GM21423 (cell line): ENCODE results near the gene ETHE1.
"Not testable (repeated sequence)": the region's sequence is repeated elsewhere in the genome, so short reads cannot be mapped to it uniquely, and the experiment has no call there.

Experiments used
- ATAC-seq: cut with Tn5 transposase; IDR thresholded peaks from one replicate; pipeline ENCODE4 v1.9.1; 2021; ENCODE audit warnings: mild to moderate bottlenecking, moderate library complexity; ENCODE audit not compliant: unreplicated experiment

ETHE1 gene

DNA sequence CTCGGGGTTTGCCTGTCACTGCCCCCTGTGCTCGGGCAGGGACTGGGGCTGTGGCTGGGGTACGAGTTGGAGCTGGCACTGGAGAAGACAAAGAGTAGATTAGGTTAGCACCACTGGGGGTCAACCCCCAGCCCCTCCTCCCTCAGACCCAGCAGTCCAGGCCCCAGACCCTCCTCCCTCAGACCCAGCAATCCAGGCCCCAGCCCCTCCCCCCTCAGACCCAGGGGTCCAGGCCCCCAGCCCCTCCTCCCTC is 25.1 kb upstream of the ETHE1 start:
- no peak for ATAC-seq

DNA sequence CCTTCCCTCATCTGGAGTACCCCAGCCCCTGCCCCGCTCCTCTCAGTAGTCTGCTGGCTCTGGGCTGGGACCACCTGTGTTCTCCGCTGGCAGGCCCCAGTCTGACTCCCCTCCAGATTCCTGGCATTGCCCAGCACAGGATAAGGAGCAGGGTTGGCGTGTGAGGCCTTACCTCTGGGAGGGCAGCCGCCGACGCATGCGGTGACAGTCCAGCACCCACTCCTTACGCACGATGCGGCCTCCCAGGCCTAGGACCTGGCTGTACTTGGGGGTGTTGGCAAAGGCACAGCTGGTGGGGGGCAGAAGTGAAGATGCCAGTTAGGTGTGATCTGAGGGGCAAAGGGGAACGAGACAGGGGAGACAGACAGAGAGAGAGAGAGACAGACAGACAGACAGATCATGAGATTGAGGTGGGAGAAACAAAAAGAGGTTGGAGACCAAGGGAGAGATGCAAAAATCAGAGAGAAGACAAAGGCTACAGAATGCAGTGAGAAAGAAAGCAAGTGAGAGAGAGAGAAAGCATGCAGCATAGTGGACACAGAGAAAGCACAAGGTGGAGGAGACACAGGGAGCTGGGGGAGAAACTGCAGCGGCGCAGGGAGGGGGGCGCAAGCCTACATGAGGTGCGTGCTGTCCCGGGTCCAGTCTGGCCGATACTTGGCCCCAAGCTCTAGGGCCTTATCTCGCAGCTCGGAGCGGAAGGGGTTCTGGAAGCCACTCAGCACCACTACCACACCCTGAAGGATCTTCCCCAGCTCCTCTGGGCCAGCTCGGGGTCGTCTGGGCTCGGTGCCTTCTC is 24.6 kb upstream of the ETHE1 start:
- ATAC-seq: no peak

DNA sequence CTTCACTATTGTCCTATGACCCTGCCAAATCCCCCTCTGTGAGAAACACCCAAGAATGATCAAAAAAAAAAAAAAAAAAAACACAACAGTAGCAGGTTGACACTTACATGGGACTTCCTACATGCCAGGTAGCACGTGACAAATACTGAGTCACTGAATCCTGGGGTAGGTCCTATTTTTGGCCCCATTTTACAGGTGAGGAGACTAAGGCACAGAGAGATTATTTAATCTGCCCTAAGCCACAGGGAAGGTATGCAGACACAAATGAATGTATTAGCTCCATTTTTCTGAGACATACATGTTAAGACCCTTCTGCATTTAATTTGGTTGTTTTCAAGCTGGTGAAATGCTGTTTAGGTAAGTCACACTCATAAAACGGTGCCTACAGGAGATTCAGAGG is 21.7 kb upstream of the ETHE1 start:
- ATAC-seq: no peak

DNA sequence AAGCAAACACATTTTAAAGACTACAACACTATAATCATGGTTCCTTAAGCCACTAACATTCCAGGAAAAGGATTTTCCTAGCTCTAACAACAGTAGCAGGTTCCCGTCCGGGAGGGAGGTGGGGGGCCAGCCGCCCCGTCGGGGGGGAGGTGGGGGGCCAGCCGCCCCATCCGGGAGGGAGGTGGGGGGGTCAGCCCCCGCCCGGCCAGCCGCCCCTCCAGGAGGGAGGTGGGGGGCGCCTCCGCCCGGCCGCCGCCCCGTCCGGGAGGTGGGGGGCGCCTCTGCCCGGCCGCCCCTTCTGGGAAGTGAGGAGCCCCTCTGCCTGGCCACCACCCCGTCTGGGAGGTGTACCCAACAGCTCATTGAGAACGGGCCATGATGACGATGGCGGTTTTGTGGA is 20.9 kb upstream of the ETHE1 start:
- ATAC-seq: not testable (repeated sequence)

DNA sequence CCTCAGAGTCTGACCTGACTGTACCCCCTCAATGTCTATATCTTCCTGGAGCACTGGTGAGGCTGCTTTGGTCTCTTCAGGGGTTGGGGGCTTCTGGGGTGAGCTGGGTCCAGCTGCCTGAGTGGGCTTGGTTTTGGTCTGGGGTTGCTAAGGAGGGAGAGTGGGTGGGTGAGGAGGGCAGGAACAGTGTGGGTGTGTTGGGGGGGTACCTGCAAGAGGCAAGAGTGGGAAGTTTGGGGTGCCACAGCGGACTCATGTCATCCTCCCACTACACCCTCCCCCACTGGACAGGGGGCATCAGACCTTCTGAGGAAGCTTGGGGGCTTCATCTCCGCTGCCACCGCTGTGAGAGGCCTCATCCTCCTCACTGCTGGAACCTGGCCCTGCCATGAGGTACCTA is 19.6 kb upstream of the ETHE1 start:
- ATAC-seq: no peak

DNA sequence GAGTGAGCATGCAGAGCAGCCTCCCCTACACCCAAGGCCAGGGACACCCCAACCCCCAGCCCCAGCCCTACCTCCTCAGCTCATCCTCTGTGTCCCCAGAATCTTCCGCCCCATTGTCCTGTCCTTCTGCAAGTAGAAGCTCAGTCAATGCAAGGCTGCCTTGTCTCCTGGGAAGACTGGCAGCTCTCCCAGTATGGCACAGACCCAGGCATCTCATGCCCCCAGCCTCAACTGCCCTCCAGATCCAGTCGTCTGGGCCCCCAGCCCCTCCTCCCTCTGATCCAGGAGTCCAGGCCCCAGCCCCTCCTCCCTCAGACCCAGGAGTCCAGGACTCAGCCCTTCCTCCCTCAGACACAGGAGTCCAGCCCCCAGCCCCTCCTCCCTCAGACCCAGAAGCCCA is 19.0 kb upstream of the ETHE1 start:
- ATAC-seq: no peak

DNA sequence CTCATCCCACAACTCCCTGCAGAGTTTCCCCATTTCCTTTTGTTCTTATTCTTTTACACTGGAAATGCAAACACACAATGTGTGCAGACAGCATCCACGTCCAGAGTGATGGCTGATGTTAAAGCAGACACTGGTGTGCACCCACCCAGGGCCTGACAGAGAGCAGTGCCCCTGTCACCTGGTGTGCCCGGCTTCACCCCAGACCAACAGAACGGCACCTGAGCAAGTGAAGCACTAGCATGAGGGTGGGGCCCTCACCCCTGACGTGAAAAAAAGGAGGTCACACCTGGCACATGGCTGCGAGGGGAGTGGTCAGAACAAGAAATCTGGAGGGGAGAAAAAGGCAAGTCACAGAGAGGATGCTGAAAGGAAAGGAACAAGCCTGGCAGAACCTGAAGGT is 18.3 kb upstream of the ETHE1 start:
- ATAC-seq: no peak

DNA sequence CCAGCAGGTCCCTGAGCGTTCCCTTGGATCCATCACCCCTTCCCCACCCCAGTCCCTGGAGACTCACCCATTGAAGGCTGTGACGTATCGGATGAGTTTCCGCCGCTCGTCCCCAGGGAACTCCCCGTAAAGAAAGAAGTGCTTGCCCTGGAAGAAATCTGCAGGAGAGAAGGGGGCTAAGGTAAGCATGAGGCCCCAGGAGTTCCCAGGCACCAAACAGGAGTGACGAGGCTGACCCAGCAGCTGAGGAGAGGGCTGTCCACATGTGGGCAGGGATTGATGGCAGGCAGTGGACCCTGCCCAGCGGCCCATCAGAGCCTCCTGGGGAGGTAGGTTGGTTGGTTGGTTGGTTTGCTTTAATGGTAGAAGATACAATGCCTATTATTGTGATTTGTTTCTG is 17.1 kb upstream of the ETHE1 start:
- no peak for ATAC-seq

DNA sequence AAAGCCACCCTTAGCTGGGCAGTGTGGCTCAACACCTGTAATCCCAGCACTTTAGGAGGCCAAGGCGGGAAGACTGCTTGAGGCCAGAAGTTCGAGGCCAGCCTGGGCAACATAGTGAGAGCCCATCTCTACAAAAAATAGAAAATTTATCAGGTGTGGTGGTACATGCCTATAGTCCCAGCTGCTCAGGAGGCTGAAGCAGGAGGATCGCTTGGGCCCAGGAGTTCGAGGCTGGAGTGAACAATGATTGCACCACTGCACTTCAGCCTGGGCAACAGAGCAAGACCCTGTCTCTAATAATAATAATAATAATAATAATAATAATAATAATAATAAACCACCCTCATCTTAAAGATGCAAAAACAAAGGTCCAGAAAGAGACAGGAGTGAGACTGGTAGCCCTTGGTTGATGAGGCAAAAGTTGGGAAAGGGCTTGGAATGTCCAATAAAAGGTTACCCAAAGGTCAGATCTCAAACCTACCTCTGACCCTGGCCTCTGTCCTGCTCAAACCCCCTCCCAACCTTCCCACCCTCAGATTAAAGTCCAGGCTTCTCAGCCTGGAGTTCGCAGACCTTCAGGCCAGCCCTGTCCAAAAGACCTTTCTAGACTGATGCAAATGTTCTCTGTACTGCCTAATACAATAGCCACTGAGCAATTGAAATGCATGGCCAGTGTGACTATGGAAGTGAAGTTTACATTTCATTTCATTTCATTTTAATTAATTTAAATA is 15.1 kb upstream of the ETHE1 start:
- no peak for ATAC-seq

DNA sequence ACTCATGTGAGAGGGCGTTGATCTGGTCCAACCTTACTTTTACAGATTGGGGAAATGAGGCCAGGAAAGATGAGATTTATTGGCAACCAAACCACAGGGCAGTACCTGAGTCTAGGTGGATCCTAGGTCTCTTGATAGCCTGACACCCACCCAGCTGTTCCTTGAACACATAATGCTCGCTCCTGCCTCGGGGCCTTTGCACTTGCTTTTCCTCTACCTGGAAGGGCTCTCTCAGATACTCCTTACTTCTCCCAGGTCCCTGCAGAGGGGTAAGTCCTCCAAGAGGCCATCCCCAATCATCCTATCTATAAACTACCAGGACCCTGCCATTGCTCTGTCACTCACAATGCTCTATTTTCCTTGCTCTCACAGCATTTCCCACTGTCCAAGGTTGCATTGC is 13.4 kb upstream of the ETHE1 start:
- no peak for ATAC-seq

DNA sequence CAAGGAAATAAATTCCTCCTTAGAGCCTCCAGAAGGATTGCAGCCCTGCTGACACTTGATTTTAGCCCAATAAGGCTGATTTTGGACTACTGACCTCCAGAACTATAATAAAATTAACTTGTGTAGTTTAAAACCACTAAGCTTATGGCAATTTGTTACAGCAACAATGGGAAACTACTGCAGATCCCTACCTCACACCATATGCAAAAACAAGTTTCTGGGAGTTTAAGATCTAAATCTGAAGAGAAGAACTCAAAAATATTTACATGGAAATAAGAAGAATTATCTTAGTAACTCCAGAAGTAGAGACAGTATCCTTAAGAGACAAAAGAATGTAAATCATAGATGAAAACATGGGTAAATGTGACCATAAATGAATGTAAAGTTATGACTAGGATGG is 11.9 kb upstream of the ETHE1 start:
- ATAC-seq: no peak

DNA sequence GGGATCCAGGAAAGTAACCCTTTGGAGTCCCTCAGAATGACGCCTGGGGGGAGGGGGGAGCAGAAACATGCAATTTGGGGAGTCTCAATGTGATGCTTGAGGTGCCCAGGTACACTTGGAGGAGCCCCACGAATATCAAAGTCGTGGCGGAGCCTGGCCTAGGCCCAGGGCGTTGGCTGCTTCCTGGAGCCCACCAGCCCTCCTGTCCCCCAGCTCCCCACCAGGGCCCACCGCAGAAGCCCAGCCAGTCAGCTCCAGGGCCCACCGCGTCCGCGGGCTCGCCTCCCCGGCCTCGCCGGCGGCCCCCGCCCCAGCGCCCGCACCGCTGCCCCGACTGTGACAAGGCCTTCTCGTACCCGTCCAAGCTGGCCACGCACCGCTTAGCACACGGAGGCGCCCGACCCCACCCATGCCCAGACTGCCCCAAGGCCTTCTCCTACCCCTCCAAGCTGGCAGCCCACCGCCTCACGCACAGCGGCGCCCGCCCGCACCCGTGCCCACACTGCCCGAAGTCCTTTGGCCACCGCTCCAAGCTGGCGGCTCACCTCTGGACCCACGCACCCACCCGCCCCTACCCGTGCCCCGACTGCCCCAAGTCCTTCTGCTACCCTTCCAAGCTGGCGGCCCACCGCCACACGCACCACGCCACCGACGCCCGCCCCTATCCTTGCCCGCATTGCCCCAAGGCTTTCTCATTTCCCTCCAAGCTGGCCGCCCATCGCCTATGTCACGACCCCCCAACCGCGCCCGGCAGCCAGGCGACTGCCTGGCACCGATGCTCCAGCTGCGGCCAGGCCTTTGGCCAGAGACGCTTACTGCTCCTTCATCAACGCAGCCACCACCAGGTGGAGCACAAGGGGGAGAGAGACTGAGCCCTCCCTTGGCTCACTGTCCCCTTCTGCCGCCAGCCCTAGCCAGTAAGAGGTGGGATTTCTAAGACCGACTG is 8.1 kb upstream of the ETHE1 start:
- no peak for ATAC-seq

DNA sequence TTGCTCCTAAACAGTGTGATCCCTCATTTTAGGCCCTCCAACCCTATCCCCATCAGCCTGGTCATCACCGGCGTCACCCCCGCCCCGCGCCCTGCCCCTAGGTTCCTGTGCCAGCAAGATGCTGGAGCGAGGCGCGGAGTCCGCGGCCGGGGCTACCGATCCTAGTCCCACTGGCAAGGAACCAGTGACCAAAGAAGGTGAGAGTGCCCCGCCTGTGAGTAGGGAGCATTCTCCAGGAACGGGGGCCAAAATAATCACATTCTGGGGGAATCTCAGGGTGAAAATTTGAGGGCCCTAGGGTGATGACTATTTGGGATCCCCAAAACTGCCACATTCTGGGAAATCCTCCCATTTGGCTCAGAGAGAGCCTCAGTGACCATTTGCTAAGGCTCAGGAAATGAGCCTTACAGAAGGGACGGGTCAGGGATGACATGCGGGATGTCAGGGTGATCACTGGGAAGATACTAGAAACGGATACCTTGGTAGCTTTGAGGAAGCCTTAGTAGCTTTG is 7.4 kb upstream of the ETHE1 start:
- ATAC-seq: no peak

DNA sequence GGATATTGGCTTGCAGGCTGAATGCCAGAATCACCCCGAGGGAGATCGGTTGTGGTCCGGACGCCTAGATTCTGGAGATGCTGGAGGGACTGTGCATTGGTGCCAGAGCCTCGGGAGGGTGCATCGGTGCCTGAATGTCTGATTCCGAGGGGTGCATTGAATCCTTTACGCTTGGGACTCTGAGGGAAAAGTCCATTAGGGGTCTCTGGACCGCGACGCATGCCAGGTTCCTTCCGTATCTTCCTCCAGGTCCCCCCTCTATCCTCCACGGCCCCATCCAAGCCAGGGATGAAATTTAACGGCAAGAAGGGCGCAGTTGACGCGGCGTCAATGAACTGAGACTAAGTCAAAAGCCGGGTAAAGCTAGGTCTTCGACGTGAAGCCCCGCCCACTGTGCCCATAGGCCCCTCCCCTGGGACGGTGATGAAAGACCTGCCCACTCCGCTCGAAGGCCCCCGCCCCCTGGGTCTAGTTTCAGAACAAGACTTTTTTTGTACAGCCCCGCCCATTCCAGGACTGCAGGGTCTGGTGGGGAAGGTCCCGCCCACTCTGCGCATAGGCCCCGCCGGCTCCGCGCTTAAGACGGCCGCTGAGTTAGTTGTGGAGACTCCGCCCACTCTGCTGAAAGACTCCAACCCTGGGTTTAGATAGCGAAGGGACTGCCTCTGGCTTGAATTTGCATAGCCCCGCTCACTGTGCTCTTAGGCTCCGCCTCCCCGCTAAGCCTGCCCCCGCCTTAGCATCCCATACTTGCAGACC is 6.7 kb upstream of the ETHE1 start:
- peak; percentile 58 for ATAC-seq

DNA sequence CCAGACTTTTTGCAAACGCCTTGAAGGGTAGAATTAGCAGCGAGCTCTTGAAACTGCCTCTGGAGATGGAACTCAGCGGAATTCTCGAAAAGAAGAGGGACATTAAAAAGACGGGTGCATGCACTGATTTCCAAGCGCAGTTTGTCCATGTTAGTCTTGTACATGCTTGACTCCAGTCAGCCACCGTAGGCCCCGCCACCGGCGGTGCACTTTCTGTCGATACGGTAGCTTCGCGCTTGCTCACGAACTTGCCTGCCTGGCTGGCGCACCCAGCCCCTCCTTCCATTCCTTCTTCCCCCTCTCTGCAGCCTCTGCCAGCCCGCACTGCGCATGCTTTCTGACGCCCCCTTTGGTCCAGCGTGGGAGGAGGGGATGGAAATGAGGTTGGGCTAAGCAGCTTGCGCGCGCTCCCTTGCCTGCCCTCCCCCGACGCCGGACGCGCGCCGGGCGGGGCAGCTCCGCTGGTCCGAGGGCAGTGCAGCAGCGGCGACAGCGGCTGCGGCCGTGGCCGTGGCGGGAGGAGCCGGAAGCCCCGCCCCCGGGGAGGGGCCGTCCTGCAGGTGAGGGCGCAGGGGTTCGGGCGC is 6.1 kb upstream of the ETHE1 start, which contains the start of gene ZNF575:
Gene ZNF575 (plus strand): TSS at position 227 of the 584 bp plus-strand sequence. CDS start 1,235 bp downstream, outside the sequence.
- peak; percentile 65 for ATAC-seq

DNA sequence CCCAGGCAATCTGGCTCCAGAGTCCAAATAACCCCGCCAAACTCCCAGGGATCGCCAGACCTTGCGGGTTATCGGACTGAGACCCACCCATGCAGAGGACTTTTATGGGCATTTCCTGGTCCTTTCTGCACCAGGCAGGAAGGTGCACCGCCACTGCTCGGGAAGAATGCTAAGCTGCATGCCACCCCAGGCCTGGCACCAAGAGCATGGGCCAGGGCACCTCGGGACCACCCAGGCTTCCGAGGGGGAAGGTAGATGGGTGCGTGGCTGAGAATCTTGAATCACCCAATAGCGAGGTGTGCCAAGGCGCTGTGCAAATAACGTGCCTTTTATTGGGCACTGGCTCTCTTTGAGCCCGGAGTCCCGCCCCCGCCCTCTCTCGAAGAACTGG is 5.6 kb upstream of the ETHE1 start:
- ATAC-seq: peak; percentile 14

DNA sequence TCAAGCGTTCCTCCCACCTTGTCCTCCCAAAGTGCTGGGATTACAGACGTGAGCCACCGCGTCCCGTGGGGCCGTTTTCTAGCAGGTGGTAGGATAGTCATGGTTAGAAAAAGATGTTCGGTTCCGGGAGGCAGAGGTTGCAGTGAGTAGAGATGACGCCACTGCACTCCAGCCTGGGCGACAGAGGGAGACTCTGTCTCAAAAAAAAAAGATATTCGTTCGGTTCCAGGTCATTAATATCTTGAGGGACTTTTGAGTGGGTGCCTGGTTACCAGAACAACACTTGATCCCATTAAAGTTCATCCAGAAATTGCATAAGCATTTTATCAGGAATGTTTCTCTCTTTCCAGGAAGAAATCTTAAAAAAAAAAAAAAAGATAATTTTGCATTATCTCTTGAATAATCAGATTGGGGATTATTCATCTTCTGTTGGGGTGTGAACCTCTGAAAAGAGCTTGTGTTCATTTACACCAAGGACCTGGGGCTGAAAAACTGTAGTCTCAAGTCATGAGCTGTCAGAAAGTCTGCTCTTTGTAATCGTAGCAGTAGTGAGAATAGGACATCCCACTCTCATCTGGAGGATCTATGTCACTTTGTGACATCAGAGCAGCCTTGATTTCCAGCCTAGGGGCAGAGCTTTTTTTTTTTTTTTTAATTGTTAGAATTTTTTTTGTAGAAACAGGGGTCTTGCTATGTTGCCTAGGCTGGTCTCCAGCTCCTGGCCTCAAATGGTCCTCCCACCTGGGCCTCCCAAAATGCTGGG is 1.0 kb upstream of the ETHE1 start:
- no peak for ATAC-seq

DNA sequence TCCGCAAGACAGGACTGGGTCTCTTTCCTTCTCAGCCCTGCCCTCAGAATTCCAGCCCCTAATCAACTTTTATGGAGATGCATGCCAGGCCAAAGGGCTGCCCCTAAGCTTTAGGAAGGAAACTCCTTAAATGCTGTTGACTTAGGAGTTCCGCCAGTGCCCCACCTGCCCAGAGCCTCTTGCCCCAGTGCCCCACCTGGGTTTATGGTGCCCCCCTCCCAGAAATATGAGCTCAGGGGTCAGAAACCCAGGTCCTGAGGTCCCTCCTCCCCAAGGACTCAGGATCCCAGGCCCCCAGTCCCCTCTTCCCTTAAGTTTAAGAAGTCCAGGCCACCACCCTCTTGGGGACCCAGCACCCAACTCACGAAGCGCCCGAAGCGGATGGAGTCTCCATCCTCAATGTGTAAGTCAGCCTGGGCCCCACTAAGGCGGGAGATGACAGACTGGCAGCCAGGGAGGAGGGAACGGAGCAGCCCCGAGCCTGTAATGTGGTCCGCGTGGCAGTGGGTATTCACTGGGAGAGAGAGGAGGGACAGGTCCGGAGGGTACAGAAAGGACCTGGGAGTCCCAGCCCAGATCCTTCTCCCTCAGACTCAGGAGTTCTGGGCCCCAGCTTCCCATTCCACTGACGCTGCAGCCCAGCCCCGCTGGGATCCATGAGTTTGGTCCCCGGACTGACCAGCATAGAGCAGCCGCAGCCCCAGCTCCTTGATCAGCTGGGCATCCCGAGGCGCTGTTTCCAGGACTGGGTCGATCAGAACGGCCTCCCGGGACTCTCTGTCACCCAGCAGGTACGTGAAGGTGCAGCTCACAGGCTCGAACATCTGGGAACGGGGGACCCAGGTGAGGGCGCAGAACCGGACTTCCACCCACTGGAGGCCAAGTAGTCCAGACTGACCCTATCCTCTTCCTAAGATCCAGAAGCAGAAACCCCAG is 897 bp downstream of the ETHE1 start:
- no peak for ATAC-seq
